Coronary artery (tissue), 2 donors: Measurements from ENCODE around the gene EFS.

ENCODE experiments used
- DNase-seq: peaks from one replicate; pipeline ENCODE4 v3.0.0-alpha.2; 2017; ENCODE audit warnings: low spot score
- H3K27ac ChIP-seq, 2 donors: fragments of 200-600 bp; sonication (generic); one replicate each; pipeline ENCODE4 v1.5.1; 2016 to 2019
- H3K4me3 ChIP-seq: fragments of 200-600 bp; sonication (generic); 2 replicates; pipeline ENCODE4 v1.5.1; 2016; ENCODE audit warnings: mild to moderate bottlenecking, moderate library complexity
- TF ChIP-seq, protein P1 (sequence below): fragments of 200-600 bp; sonication (generic); IDR thresholded peaks from one replicate; pipeline ENCODE4 v1.5.1; 2019; ENCODE audit warnings: antibody characterized with exemption

The EFS gene

DNA sequence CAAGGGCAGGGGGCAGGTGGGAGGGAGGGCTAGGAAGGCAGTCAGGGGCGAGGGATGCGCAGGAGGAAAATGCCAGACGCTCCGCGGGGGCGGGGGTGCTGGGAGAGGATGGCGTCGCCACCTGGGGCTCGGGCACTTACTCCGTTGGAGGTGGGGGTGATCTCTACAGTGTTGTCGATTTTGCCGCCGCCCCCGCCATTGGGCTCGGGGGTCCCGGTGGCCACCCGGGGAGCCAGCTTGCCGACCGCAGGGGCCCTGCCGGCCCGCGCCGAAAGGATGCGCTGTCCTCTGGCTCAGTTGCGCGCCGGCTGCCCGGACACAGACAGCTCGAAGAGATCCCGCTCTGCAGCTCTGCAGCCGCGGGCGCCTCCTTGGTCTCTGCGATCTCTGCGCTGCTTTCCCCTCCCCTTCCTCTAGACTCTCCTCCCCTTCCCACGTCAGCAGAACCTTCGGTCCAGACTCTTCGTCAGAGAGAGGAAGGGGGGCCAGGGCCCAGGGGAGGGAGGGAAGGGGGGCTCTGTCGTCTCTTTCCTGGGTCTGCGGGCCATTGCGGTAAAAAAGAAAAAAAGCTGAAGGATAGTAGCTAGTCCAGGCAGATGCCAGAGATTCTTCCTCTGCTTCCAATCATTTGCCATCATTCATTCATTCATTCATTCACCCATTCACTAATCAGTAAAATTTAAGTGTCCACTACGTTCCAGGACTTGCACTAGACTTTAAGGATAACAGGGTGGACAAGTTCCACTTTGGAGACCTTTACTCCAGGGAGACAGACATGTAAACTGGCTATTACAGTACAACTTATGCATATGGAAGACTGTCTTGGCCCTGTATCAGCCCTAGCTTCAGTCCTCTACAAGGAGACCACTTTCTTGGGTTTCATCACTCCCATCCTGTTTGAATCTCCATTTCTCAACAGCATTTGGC lies 12.2 kb downstream of the EFS start, which contains the start of gene SLC22A17:
Gene SLC22A17, minus strand, starts transcription at position 382 of the 927 bp plus-strand sequence.
- Histone ChIP-seq H3K27ac (peak within 1 kb of the TSS; percentile 50 to 84), H3K4me3 (peak within 1 kb of the TSS; percentile 91)
- DNase-seq, result peak; percentile 88
- TF ChIP-seq, protein P1, sequence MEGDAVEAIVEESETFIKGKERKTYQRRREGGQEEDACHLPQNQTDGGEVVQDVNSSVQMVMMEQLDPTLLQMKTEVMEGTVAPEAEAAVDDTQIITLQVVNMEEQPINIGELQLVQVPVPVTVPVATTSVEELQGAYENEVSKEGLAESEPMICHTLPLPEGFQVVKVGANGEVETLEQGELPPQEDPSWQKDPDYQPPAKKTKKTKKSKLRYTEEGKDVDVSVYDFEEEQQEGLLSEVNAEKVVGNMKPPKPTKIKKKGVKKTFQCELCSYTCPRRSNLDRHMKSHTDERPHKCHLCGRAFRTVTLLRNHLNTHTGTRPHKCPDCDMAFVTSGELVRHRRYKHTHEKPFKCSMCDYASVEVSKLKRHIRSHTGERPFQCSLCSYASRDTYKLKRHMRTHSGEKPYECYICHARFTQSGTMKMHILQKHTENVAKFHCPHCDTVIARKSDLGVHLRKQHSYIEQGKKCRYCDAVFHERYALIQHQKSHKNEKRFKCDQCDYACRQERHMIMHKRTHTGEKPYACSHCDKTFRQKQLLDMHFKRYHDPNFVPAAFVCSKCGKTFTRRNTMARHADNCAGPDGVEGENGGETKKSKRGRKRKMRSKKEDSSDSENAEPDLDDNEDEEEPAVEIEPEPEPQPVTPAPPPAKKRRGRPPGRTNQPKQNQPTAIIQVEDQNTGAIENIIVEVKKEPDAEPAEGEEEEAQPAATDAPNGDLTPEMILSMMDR, result no peak

DNA sequence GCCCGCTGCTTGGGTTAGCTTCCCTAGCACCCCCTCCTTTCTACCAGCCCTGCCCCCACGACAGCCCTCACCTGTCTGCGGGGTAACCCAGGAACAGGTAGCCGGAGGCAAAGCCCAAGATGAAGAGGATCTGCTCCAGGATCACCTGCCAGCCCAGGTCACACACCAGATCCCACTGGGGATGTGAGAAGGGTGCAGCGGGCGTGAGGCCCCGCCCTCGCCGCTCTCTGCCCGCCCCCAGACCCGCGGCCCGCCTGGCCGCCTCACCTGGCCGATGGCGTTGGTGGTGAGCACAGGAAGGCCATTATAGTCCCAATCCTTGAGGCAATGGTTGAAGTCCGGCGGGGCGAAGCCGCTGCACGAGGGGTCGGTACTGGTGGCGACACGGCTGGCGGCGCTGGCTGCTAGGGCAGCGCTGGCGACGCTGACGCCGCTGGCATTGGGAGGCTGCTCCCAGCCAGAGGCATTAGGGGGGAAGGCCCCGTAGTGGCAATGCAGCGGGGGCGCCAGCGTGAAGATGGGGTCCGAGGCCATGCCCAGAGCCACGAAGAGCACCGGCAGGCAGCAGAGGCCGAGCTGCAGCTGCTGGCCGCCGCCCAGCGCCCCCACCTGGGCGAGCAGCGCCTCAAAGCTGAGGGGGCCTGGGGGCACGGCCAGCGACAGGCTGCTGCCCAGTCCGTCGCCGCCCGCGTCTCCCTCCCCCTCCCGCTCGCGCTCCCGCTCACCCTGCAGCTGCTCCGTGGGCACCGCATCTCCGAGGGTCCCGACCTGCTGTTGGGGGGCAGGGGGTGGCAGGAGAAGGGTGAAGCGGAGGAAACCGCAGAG lies 13.1 kb downstream of the EFS start:
- Histone ChIP-seq H3K4me3 (peak overlapping the region; percentile 91), H3K27ac (peak overlapping the region; percentile 50 to 84)
- TF ChIP-seq, protein P1, result no peak
- peak; percentile 72 for DNase-seq

DNA sequence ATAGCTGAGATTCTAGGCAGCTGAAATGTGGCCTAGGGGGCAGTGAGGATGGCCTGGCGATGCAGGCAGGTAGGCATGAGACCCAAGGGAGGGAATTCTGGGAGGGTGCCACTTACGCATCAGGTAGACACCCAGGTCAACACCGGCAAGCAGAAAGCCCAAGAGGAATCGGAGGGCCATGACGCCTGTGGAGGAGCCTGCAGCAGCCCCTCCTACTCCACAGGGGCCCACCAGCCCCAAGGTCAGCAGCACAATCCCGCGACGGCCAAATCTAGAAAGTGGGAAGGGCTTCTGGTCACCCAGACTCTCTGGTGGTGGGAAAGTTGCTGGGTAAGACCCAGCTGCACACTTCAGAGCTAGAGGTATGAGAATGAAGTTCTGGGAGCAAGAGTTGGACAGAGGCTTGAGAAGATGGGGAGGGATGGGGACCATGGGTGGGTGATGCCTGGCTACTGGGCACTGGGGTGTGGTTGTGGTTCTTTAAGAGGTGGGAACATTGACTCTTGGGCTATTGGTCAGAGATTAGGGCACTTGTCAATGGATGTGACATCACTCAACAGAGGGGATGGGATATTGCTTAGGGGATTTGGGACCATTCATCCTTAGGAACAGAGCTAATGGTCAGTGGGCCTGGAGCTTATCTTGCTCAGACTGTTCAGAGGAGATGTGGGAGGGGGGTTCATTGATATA lies 15.7 kb downstream of the EFS start:
- H3K4me3 ChIP-seq, result no peak overlapping the region
- no peak overlapping the region for H3K27ac ChIP-seq
- DNase-seq, result peak; percentile 64
- TF ChIP-seq, protein P1, result no peak

DNA sequence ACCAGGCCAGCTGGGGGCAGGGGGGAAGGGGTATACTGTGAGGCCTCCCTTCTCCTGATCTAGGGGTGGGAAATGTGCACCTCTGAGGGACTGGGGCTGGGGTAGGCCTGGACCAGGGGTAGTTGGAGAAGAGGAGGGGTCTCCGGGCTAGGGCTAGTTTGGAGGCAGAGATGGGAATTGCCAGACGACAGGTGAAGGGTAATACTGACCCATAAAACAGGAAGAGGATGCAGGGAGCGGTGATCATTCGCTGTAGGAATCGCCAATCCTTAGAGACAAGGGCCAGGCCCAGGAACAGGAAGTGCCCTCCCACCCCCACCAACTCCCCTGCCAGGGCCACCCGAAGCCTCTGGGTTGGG lies 16.7 kb downstream of the EFS start:
- TF ChIP-seq, protein P1, result no peak
- H3K4me3 ChIP-seq, result no peak overlapping the region
- H3K27ac ChIP-seq, result no peak overlapping the region
- no peak for DNase-seq

DNA sequence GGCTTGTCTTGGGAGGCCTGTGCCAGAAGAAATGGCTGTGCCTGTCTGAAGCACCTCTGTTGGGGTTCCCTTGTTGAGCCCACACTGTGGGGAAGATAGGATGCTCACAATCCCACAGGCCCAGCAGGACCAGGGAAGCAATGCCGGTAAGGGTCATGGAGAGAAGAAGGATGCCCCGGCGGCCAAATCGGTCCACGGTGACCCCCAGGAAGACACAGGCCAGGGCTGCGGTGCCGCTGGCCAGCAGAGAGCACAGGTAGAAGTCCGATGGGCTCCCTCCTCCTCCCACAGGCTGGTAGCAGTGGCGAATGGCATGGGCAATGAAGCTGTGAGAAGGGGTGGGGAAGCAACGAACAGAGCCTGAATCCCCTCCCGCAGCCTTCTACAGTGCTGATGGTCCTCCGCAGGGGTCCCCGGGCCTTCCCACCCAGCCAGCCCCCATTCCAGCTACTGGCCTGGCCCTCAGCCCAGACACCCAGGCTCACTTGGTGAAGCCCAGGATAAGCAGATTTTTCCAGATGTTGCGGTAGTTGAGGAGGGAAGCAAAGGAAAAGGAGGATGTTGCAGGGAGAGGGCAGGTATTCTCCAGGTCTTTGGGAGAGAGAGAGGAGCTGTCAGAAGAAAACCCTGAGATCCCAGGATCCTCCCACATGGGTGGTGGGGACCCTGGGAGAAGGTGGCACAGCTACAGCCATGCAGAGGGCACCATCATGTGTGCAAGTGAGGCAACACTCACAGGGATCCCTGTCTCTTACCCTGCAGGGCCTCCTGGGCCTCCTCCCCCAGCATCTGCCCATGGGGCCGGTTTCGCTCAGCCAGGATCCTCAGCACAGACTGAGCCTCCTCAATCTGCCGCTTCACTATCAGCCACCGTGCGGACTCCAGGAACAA lies 17.3 kb downstream of the EFS start:
- TF ChIP-seq, protein P1, result no peak
- DNase-seq, result no peak
- H3K4me3 ChIP-seq, result no peak overlapping the region
- no peak overlapping the region for H3K27ac ChIP-seq
